Stimulated activated CD8-positive, alpha-beta memory T cell treated with anti-CD3 and anti-CD28 coated beads, Interleukin-2, amount 100 ng/mL, for 1 hour (primary cell): Measurements from ENCODE around the gene MCOLN2.
"Not testable (repeated sequence)": the region's sequence is repeated elsewhere in the genome, so short reads cannot be mapped to it uniquely, and the experiment has no call there.

Source experiments
- DNase-seq, 2 donors: peaks; one replicate each; pipeline ENCODE4 v3.0.0-alpha.2; 2020; ENCODE audit warnings: low read depth in 2 of 2

The MCOLN2 gene

GRCh38 chr1:84941843-84942242 lies 55.1 kb downstream of the MCOLN2 start:
- no peak for DNase-seq

DNA sequence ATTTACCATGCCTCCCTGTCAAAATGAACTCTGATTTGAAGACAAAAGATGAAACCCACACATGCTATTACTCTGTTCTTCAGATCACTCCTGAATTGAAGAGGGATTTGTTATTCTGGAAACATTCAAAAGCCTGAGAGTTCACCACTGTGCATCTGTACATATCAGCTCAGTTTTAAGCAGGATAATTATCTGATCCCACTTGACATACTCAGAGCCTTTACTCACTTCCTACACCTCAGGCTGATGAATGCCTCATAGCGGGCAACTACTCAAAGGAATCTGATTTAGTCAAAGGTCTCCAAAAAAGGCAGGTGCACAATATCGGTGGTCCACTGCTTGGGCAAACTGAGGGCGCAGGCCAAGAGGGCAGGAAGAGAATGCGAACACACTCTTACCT lies 56.4 kb downstream of the MCOLN2 start:
- DNase-seq: no peak

GRCh38 chr1:84939761-84940160 lies 57.2 kb downstream of the MCOLN2 start:
- DNase-seq: no peak

DNA sequence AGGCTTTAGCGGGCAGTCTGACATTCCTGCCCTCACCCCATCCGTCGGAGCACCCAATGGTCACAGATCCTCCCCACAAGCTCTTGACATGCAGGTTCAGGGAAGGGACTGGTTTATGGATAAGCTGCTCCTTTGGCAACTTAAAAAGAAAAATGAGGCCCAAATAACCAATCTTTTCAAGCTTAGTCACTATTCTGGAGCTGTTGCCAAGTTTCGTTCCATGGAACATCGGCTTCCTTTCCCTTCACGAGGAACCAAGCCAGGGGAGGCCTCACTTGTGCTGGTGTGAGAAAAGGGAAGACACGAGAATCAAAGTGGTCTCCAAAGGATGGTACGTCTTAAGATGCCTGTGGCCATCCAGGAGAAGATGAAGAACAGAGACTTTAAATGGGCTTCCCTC lies 57.8 kb downstream of the MCOLN2 start:
- no peak for DNase-seq

GRCh38 chr1:84936116-84936810 lies 60.6 kb downstream of the MCOLN2 start:
- no peak for DNase-seq

GRCh38 chr1:84933011-84933611 lies 63.8 kb downstream of the MCOLN2 start:
- DNase-seq: no peak

DNA sequence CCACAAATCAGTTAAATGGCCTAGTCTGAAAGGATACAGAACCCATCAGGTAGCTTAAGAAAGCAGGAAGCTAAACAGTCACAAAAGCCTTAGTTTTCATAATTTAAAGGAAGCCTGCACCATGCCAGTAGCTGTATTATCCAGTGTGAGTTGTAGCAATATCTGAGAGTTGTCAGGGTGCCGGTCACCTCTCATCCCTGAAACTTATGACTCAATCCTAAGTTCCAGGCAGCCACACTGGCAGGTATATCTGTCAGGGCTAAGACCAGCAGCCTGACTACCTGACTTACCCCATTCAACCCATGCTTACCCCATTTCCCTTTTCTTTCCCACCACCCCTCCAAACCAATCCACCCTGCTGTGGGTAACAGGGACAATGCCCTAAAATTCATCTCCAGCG lies 66.1 kb downstream of the MCOLN2 start:
- no peak for DNase-seq

- DNase-seq: no peak
Observed at GRCh38 chr1:84930329-84930728, 66.6 kb downstream of the MCOLN2 start.

- DNase-seq: no peak
Observed at GRCh38 chr1:84929581-84929980, 67.3 kb downstream of the MCOLN2 start.

DNA sequence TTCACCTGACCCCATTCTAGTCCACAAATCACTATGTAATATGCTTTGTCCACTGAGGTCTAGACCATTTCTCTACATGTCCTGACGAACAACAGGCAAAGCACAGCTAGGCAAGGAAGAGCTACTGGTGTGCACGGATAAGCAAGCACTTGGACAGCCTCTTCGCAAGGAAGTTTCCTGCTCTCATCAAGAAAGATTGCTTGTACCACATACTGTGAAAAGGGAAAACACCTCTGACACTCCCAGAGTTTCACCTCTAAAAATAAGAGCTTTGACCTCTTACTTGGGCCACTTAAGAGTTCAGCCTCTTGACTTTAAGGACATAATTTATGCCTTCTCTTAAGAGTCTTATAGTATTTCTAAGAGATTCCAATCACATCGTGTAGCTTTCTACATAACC lies 67.9 kb downstream of the MCOLN2 start:
- DNase-seq: no peak

GRCh38 chr1:84923317-84923716 lies 73.6 kb downstream of the MCOLN2 start:
- DNase-seq: no peak

- DNase-seq: no peak
Observed at GRCh38 chr1:84920159-84920558, 76.8 kb downstream of the MCOLN2 start.

DNA sequence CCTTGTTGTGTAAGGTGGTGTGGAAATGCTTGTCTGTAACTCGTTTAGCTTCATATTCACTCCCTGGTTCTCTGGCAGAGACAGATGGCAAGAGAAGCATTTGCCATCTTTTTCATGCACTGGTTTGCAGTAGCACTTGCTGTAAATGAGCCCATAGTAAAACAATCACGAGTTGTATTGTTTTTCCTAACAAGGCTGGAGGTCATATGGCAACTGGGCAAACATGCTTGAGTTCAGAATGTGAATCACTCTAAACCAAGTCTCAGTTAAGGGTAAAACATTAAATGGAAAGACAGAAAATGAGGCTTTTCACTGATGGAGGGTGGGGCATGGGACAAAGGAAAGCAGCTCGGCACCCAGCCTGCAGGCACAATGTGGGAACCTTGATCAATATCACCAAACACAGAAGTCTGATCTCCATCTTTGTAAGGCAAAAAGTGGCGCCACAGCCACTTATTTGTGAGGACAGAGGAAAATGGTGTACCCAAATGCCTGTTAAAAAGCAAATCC lies 77.4 kb downstream of the MCOLN2 start:
- no peak for DNase-seq

DNA sequence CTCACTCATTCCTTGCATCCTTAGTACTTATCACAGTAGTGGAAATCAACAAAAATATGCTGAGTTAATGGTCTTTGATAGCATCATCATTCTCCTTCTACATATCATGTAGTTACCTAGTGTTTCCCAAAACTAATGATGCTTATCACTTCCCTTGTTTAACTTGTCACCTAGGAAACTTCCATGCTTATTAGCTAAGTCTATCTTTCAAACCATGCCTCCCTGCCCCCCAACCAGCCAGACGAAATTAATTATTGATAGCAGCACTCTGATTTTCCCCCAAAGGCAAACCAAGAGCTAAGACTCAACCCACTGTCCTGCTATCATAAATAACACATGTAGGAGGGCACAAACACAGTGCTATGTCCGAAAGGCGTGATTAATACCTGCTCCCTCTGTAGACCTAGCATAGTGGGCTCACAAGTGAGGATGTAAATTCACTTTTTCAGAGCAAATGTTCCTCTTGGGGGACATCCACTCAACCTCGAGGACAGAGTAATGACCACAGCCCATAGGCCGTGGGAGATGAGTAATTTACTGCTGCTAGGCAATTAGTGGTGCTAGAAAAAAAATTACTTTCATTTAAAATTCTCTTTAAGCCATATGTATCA lies 78.1 kb downstream of the MCOLN2 start:
- DNase-seq: no peak

- no peak for DNase-seq
Observed at GRCh38 chr1:84916897-84917296, 80.0 kb downstream of the MCOLN2 start.

DNA sequence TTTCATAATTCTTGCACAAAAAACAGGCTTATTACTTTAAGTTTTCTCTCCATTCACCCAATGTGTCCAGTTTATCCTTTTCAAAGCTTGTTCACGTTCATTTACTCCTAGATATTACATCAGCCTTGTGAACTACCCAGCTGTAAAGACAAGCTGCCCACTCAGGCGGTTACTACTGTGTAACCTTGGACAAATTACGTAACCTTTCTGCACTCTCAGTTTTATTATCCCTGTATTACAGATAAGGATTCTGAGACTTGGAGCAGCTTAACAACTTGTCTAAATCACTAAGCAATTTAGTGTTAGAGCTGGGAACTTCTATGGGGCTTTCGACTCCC lies 83.4 kb downstream of the MCOLN2 start:
- no peak for DNase-seq

- DNase-seq: no peak
Observed at GRCh38 chr1:84912726-84913554, 84.0 kb downstream of the MCOLN2 start.

- DNase-seq: not testable (repeated sequence)
Observed at GRCh38 chr1:84908746-84909464, 88.0 kb downstream of the MCOLN2 start.

GRCh38 chr1:84907095-84907827 lies 89.7 kb downstream of the MCOLN2 start:
- DNase-seq: no peak

DNA sequence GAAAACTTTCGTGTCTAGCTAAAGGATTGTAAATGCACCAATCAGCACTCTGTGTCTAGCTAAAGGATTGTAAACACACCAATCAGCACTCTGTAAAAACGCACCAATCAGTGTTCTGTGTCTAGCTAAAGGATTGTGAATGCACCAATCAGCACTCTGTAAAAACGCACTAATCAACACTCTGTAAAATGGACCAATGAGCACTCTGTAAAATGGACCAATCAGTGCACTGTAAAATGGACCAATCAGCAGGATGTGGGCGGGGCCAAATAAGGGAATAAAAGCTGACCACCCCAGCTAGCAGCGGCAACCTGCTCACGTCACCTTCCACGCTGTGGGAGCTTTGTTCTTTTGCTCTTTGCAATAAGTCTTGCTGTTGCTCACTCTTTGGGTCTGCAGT lies 94.2 kb downstream of the MCOLN2 start:
- DNase-seq: not testable (repeated sequence)

DNA sequence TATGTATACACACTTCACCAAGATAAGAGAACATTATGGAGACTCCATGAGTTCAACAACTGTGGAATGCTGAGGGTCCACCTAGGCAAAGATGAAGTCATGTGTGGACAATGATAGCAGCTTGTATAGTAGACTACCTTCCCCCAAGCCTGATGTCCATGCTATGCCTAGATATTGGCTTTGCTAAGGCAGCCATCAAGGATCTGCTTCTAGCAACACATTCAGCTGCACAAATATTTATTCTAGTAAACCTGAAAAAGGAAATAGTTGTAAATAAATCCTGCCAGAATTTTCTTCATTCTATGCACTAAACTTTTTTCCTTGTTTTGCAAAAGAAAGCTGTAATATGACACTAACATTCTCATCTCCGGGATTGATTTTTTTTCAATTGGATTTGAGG lies 96.9 kb downstream of the MCOLN2 start:
- no peak for DNase-seq
